ENCODE results near the gene PREX1.

PREX1 gene

DNA sequence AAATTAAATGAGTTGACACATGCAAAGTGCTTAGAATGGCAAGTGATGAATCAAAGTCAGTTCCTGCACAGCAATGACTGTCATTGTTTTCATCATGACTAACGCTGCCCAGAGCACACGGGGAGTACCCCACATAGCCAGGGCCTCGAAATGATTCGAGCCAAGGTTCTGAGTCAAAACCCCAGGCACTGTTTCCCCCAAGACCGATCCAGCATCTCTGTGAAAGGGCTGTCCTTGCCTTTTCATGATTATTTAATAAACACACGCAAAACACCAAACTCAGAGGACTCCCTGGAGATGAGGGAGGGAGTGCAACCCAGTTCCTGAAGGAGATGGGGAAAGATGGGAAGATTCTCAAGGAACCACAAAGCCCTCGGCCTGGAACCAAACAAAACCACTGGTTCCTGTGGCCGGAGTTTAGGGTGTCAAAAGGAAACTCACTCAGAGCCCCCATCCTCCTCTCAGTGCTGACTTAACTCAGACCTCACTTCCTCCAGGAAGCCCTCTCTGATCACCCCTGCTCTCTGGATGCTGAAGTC lies 3.8 kb downstream of the PREX1 start:
- peak overlapping the region; percentile 94 for H3K27ac Mint-ChIP-seq
- peaks cover 69% of the 10 kb centered on the region for H3K4me1 Mint-ChIP-seq

GRCh38 chr20:48823476-48823875 lies 4.3 kb downstream of the PREX1 start:
- no peaks in the 10 kb centered on the region for H3K36me3 Mint-ChIP-seq
- peak overlapping the region; percentile 73 for H3K4me3 Mint-ChIP-seq
- H3K9me3 Mint-ChIP-seq: no peaks in the 10 kb centered on the region
- peaks cover 2% of the 10 kb centered on the region for H3K27me3 Mint-ChIP-seq
- peak overlapping the region; percentile 94 for H3K27ac Mint-ChIP-seq
- peaks cover 69% of the 10 kb centered on the region for H3K4me1 Mint-ChIP-seq

More for the DNA sequence above, 3.8 kb downstream of the PREX1 start:
- peak overlapping the region; percentile 68 for H3K4me3 Mint-ChIP-seq
- no peaks in the 10 kb centered on the region for H3K9me3 Mint-ChIP-seq
- H3K27me3 Mint-ChIP-seq: peaks cover 5% of the 10 kb centered on the region
- H3K36me3 Mint-ChIP-seq: no peaks in the 10 kb centered on the region

DNA sequence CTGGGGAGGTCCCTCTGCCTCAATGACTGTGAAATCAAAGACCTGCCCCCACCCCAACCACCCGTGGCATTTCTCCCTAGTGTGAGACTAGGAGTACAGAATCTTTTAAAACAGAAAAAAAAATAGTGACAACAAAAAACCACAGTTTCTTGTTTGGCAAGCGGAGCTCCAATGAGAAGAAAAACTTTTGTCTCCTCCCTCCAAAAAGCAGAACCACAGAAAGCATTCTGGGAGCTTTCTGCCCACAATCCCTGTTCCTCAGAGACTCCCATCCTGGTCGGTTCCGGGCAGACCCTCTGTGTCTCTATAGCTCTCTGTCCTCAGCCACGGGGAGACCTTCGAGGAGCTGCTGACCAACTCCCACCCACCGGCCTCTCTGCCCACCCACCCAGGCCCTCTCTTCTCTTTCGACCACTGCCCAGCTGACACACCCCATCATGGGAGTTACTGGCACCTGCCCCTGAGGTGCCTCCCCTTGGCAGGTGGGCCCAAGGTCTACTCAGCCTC lies 4.9 kb downstream of the PREX1 start:
- peaks cover 75% of the 10 kb centered on the region for H3K4me1 Mint-ChIP-seq
- H3K27ac Mint-ChIP-seq: peak overlapping the region; percentile 94
- H3K4me3 Mint-ChIP-seq: peak overlapping the region; percentile 73
- no peaks in the 10 kb centered on the region for H3K9me3 Mint-ChIP-seq
- H3K27me3 Mint-ChIP-seq: peaks cover 2% of the 10 kb centered on the region
- no peaks in the 10 kb centered on the region for H3K36me3 Mint-ChIP-seq

GRCh38 chr20:48822178-48822577 lies 5.6 kb downstream of the PREX1 start:
- peaks cover 82% of the 10 kb centered on the region for H3K4me1 Mint-ChIP-seq
- H3K36me3 Mint-ChIP-seq: peaks cover 2% of the 10 kb centered on the region
- peak overlapping the region; percentile 39 for H3K4me3 Mint-ChIP-seq
- peaks cover 2% of the 10 kb centered on the region for H3K27me3 Mint-ChIP-seq
- H3K27ac Mint-ChIP-seq: no peak overlapping the region
- no peaks in the 10 kb centered on the region for H3K9me3 Mint-ChIP-seq

GRCh38 chr20:48821261-48821920 lies 6.4 kb downstream of the PREX1 start:
- Mint-ChIP-seq H3K4me1 (peaks cover 90% of the 10 kb centered on the region), H3K9me3 (no peaks in the 10 kb centered on the region), H3K36me3 (peaks cover 2% of the 10 kb centered on the region), H3K4me3 (peak overlapping the region; percentile 20), H3K27ac (peak overlapping the region; percentile 59), H3K27me3 (peaks cover 2% of the 10 kb centered on the region)

DNA sequence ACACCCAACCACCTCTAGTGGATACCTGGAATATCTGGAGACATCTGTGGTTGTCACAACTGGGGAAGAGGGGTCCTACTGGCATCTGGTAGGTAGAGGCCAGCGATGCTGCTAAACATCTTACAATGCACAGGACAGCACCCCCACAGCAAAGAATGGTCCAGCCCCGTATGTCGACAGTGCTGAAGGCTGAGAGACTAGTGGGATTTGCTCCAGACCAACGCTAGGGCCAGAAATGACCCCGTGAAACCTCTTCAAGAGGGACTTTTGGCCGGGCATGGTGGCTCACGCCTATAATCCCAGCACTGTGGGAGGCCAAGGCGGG lies 7.2 kb downstream of the PREX1 start:
- Mint-ChIP-seq H3K9me3 (no peaks in the 10 kb centered on the region), H3K4me1 (peaks cover 87% of the 10 kb centered on the region), H3K27me3 (peaks cover 2% of the 10 kb centered on the region), H3K36me3 (peaks cover 2% of the 10 kb centered on the region), H3K4me3 (peak overlapping the region; percentile 5), H3K27ac (peak overlapping the region; percentile 84)

DNA sequence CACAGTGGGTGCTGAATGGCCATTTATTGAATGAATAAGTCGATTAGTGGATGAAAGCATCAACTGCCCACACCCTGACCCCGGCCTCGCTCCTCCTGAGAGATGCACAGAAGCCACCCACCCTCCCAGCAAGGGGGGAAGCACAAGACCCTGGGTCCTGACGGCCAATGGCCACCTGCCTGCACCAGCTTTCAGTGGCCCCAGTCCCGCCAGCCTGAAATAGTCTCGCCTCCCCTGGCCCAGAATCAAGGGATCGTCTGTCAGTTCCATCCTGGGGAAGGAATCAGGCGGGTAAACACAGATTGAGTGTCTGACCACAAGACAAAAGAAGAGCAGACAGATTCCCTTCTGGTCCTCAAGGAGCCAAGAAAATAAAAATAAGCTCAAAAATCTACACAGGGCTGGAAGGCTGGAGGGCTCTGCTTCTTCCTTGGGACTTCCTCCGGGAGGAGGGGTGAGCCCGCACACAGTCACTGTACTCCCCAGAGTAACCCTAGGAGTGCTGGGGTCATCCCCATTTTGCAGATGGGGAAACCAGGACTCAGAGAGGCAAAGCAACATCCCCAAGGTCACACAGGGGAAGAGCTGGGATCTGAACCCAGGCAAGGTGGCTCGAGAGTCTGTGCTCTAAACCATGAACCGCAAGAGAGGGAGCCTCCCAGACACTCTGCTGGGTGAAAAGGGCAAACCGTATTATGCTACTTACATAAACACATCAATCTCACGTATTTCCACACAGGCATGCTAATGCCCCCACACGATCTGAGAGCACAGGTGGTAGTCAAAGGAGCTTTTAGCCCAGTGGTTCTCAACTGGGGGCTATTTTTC lies 7.8 kb downstream of the PREX1 start:
- Mint-ChIP-seq H3K36me3 (peaks cover 2% of the 10 kb centered on the region), H3K4me3 (peak overlapping the region; percentile 61), H3K27ac (peak overlapping the region; percentile 84), H3K4me1 (peaks cover 81% of the 10 kb centered on the region), H3K27me3 (peaks cover 2% of the 10 kb centered on the region), H3K9me3 (no peaks in the 10 kb centered on the region)

GRCh38 chr20:48819089-48819488 lies 8.7 kb downstream of the PREX1 start:
- Mint-ChIP-seq H3K27me3 (no peaks in the 10 kb centered on the region), H3K4me3 (peak overlapping the region; percentile 61)

GRCh38 chr20:48818481-48818987 lies 9.3 kb downstream of the PREX1 start:
- Mint-ChIP-seq H3K27me3 (no peaks in the 10 kb centered on the region), H3K4me3 (peak overlapping the region; percentile 61), H3K27ac (peak overlapping the region; percentile 93), H3K4me1 (peaks cover 66% of the 10 kb centered on the region), H3K9me3 (no peaks in the 10 kb centered on the region), H3K36me3 (peaks cover 2% of the 10 kb centered on the region)

More at GRCh38 chr20:48819089-48819488, 8.7 kb downstream of the PREX1 start:
- H3K36me3 Mint-ChIP-seq: peaks cover 2% of the 10 kb centered on the region
- no peaks in the 10 kb centered on the region for H3K9me3 Mint-ChIP-seq
- H3K27ac Mint-ChIP-seq: peak overlapping the region; percentile 93
- peaks cover 72% of the 10 kb centered on the region for H3K4me1 Mint-ChIP-seq

GRCh38 chr20:48818031-48818370 lies 9.8 kb downstream of the PREX1 start:
- Mint-ChIP-seq H3K4me1 (peaks cover 62% of the 10 kb centered on the region), H3K36me3 (peaks cover 2% of the 10 kb centered on the region), H3K27me3 (no peaks in the 10 kb centered on the region), H3K27ac (peak overlapping the region; percentile 93), H3K9me3 (no peaks in the 10 kb centered on the region), H3K4me3 (peak overlapping the region; percentile 61)

- peaks cover 2% of the 10 kb centered on the region for H3K36me3 Mint-ChIP-seq
- H3K27ac Mint-ChIP-seq: peak overlapping the region; percentile 93
Measured at GRCh38 chr20:48817367-48818030, 10.3 kb downstream of the PREX1 start.

DNA sequence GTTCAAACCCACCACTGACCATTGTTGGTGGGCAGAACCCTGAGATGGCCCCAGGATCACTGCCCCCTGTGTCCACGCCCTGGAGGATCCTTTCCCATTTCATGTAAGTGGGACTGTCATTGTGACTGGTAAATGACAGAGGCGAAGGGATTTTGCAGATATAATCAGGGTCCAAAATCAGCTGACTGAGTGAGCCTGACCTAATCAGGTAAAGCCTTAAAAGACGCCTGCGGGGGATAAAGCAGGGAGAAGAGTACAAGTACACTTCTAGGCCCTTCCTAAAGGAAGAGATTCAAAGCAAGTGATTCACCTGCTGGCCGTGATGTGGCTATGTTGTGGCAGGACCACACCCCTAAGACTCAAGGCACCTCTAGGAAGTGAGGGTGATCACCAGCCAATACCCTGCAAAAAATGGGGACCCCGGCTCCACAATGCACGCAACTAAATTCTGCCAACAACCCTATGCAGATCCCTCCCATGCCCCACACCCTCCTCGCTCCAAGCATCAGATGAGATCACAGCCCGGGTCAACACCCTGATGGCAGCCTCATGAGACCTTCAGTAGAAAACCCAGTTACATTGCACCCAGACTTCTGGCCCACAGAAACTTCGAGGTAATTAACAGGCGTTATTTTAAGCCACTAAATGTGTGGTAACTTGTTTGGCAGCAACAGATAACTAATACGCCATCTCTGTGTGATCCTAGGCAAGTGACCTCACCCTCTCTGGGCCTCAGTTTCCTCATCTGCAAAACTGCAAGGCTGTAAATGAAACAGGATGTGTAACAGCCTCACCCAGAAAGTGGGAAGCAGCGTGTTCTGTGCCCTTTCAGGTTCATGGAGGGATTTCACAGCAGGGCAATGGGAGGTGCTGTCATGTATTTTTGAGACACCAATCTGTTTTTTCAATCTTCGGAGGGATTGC lies 11.3 kb downstream of the PREX1 start:
- Mint-ChIP-seq H3K27me3 (no peaks in the 10 kb centered on the region), H3K9me3 (no peaks in the 10 kb centered on the region), H3K27ac (peak overlapping the region; percentile 93), H3K4me3 (peak overlapping the region; percentile 40), H3K4me1 (peaks cover 51% of the 10 kb centered on the region), H3K36me3 (peaks cover 2% of the 10 kb centered on the region)

More at GRCh38 chr20:48817367-48818030, 10.3 kb downstream of the PREX1 start:
- Mint-ChIP-seq H3K4me1 (peaks cover 57% of the 10 kb centered on the region), H3K4me3 (peak overlapping the region; percentile 61), H3K27me3 (no peaks in the 10 kb centered on the region), H3K9me3 (no peaks in the 10 kb centered on the region)

GRCh38 chr20:48815537-48815936 lies 12.3 kb downstream of the PREX1 start:
- no peak overlapping the region for H3K27ac Mint-ChIP-seq
- H3K4me3 Mint-ChIP-seq: peak overlapping the region; percentile 20
- no peaks in the 10 kb centered on the region for H3K9me3 Mint-ChIP-seq
- H3K36me3 Mint-ChIP-seq: peaks cover 2% of the 10 kb centered on the region
- H3K4me1 Mint-ChIP-seq: peaks cover 49% of the 10 kb centered on the region
- H3K27me3 Mint-ChIP-seq: no peaks in the 10 kb centered on the region

GRCh38 chr20:48814633-48815032 lies 13.2 kb downstream of the PREX1 start:
- H3K4me1 Mint-ChIP-seq: peaks cover 46% of the 10 kb centered on the region
- no peak overlapping the region for H3K4me3 Mint-ChIP-seq
- H3K27me3 Mint-ChIP-seq: no peaks in the 10 kb centered on the region
- H3K9me3 Mint-ChIP-seq: no peaks in the 10 kb centered on the region
- H3K36me3 Mint-ChIP-seq: peaks cover 2% of the 10 kb centered on the region
- H3K27ac Mint-ChIP-seq: no peak overlapping the region
